GM12801 (cell line): Measurements from ENCODE around the gene DHRS7C.

Experiments
- TF ChIP-seq, protein P1 (sequence below): IDR thresholded peaks from one replicate; pipeline ENCODE4 v1.5.1; 2011; ENCODE audit warnings: control low read depth; ENCODE audit not compliant: insufficient read length; ENCODE audit errors: extremely low read depth

DHRS7C gene

DNA sequence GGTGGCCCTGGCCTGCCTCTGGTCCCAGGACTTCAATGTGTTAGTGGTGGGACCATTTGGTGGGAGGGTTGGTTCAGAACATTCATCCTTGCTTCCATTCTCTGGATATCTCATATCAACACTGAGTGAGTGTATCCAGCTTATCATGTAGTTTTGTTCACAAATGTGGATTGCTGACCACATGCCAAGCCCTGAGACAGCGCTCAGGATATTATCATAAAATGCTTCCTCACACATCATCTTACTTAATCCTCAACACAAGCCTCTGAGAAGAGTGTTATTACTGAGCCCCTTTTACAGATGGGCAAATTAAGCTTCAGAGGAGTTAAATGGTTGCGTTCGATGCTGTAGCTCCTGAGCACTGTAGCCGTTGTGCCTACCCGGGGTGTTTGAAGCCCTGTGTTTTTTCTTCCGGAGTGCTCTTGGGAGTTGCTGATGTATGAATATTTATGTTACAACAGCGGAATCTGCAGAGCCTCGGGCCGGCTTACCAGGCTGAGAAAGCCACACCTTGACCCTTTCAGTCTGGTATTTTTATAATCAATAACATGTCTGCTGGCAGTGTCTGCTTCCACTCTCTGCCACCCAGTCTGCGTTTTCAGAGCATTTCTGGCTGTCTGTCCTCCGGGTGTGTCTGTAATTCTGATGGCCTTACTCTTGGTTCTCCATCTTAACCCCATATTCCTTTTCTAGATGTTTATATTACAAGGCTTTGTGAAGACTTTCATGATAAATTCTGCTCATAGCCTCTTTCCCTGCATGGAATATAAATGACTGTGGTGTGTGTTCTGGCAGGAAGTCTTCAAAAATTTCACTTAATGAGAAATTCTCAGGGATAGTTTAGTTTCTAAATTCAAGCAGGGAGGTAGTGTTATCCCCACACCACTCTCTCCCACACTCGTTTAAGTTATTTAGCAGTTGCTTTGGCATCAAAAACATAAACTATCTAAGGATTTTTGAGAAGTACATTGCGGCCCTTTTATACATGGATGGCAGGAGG, 37.2 kb upstream of the DHRS7C start:
- TF ChIP-seq, protein P1, sequence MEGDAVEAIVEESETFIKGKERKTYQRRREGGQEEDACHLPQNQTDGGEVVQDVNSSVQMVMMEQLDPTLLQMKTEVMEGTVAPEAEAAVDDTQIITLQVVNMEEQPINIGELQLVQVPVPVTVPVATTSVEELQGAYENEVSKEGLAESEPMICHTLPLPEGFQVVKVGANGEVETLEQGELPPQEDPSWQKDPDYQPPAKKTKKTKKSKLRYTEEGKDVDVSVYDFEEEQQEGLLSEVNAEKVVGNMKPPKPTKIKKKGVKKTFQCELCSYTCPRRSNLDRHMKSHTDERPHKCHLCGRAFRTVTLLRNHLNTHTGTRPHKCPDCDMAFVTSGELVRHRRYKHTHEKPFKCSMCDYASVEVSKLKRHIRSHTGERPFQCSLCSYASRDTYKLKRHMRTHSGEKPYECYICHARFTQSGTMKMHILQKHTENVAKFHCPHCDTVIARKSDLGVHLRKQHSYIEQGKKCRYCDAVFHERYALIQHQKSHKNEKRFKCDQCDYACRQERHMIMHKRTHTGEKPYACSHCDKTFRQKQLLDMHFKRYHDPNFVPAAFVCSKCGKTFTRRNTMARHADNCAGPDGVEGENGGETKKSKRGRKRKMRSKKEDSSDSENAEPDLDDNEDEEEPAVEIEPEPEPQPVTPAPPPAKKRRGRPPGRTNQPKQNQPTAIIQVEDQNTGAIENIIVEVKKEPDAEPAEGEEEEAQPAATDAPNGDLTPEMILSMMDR = no peak

DNA sequence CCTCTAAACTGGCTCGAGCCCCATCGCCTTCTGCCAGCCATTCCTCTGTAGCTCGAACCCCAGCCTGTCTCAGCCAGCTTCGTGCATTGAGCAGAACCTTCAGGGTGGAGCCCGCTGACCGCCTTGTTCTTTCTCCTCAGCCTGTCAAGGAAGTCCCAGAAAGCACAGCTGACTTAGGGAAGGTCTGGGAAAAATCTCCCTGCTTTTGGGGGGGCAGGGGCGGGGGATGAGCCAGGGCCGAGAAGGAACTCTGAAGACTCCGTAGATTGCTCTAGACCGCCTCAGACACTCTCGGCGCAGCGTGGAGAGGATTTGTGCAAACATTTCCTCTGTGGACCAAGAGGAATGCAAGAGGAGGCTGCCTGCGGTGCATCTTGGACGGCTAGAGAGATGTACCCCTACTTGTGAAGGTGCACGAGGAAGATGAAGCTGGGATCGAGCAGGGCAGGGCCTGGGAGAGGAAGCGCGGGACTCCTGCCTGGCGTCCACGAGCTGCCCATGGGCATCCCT, 34.3 kb upstream of the DHRS7C start, which contains the start of gene GLP2R:
Gene GLP2R, plus strand, starts transcription at position 284 of the 510 bp plus-strand sequence. Its CDS starts 140 bp downstream, at position 424.
- TF ChIP-seq, protein P1 = no peak

DNA sequence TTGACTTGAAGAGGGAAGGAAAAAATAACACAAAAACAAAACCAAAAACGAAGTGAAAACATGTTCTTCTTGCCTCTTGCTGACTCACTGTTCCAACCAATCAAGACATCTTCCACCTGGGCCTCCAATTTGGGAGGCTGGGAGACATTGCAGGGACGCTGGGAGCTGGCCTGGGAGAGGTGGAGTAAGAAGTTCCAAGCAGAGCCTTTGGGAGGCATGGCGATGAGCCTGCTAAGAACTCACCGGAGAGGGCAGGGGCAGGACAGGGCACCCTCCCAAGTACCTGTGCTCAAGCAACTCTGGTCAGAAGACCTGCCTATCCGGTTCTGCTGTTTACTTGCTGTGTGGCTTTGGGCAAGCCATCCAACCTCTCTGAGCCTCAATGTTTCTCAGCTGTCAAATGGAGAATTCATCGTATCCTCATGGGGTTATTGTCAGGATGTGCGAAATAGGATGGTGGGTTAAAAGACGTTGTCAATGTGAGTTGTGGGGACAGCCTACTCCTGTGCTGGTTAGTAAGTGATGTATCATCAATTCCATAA, 33.5 kb upstream of the DHRS7C start:
- TF ChIP-seq, protein P1 = no peak

DNA sequence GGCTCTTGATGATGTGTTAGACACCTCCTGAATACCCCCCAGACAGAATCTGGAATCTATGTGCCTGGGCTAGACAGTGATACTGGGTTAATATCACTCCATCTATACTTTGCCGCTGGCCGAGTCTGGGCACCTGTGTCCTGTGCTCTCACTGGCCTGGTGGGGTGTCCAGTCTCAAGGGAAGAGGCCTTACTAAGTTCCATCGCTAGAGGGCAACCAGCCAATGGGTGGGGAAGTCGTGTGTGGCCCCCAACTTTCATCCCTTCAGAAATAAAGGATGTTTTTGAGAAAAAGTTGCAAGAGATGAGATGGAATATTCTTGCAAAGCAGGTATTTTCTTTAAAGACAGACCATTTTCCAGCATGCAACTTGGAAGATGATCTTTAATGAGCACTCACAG, 32.7 kb upstream of the DHRS7C start:
- TF ChIP-seq, protein P1 = no peak

DNA sequence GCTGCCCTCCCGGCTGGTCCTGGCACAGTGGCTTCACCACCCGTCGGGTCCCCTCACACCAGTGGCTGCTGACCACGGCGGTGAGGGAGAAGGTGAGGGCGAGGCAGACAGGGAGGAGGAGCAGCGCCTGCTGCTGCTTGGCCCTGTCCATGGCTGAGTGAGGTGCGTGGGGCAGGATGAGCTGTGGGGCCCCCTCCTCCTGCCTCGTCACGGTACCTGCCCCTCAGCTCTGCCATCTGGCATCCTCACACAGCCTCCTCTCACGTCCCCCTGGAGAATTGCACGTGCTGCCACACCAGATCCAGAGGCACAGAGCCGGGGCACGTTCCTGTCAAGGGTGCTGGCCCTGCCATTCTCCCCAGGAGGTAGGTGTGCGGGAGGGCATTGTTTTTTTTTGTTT, 30.5 kb upstream of the DHRS7C start, which contains the start of gene GSG1L2:
Gene GSG1L2, minus strand, starts transcription at position 159 of the 400 bp plus-strand sequence. Its CDS starts 8 bp downstream, at position 151.
- TF ChIP-seq, protein P1 = no peak

DNA sequence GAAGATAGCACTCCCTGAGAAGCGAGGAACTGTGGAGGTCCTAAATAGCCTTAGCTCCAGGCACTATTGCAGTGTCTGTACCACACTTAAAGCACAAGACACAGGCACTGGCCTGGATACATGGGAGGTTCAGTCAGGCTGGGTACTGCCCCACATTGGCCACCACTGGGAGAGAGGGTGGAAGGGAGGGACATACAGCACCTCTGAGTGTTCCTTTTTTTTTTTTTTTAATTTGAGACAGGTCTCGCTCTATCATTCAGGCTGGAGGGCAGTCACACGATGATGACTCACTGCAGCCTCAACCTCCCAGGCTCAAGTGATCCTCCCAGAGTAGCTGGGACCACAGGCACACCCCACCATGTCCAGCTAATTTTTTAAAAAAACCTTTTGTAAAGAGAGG, 29.1 kb upstream of the DHRS7C start:
- TF ChIP-seq, protein P1 = no peak

DNA sequence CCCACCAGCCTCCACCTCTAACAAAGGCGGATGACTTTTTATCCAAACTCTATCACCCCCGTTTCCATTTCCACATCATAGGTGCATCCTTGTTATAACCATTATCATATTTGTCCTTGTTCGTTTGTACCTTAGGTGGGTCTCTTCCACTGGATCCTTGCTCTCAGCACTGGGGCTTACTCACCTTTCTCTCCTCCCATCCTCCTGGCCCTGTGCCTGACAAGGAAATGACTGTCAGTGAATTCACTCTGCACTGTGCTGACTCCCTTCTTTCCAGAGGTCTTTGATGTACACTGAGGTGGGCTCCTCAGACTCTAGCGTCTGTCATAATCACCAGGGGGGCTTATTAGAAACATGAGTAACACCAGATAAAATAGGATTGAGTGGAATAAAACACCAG, 27.4 kb upstream of the DHRS7C start:
- TF ChIP-seq, protein P1 = no peak
